Activated CD8-positive, alpha-beta T cell treated with anti-CD3 and anti-CD28 coated beads for 36 hours (primary cell): Measurements from ENCODE around the gene FN1. TPM values are rescaled to one million over a fixed set of nuclear protein-coding genes. Genes with fewer than 3 reads are reported as not detected.

Source experiments
- ATAC-seq: fragments of 200-7000 bp; cut with Tn5 transposase; one replicate; pipeline ENCODE4 v1.10.0; 2021; ENCODE audit warnings: mild to moderate bottlenecking, moderate library complexity
- CTCF ChIA-PET: fragments of 350-600 bp; sonication (Branson Sonifier 250); formaldehyde crosslinking; loops from one replicate; lab custom pipeline; 2021; ENCODE audit warnings: antibody characterized with exemption; lab: Charles Lee
- POLR2A ChIA-PET: fragments of 350-600 bp; sonication (Branson Sonifier 250); formaldehyde crosslinking; loops from one replicate; lab custom pipeline; 2021; ENCODE audit warnings: antibody characterized with exemption; lab: Charles Lee
- DNase-seq: peaks from one replicate; pipeline ENCODE4 v3.0.0-alpha.2; 2020
- H3K27ac Mint-ChIP-seq: one replicate; pipeline ENCODE4 v1.8.0; 2021; ENCODE audit warnings: mild to moderate bottlenecking, mixed read lengths
- H3K27me3 Mint-ChIP-seq: one replicate; pipeline ENCODE4 v1.8.0; 2021; ENCODE audit warnings: mixed read lengths
- H3K36me3 Mint-ChIP-seq: one replicate; pipeline ENCODE4 v1.8.0; 2021; ENCODE audit warnings: low read depth, mixed read lengths
- H3K4me1 Mint-ChIP-seq: one replicate; pipeline ENCODE4 v1.8.0; 2021; ENCODE audit warnings: low read depth, mixed read lengths
- H3K4me3 Mint-ChIP-seq: one replicate; pipeline ENCODE4 v1.8.0; 2021; ENCODE audit warnings: mild to moderate bottlenecking, moderate library complexity, mixed read lengths
- H3K9me3 Mint-ChIP-seq: one replicate; pipeline ENCODE4 v1.8.0; 2021; ENCODE audit warnings: mixed read lengths
- intact Hi-C: fragments of 100-400 bp; cut with micrococcal nuclease; formaldehyde crosslinking; loops from one replicate; pipeline ENCODE4 v1.10.0; 2022
- total RNA-seq, 2 experiments: library from RNA; stranded (reverse); gene quantifications; one replicate each; pipeline ENCODE4 v1.2.3, GENCODE V29; 2021
- TF ChIP-seq, protein P1 (sequence below): fragments of 200-600 bp; IDR thresholded peaks from one replicate; pipeline ENCODE4 v1.8.0; 2022; ENCODE audit warnings: antibody characterized with exemption, mild to moderate bottlenecking

The FN1 gene
- total RNA-seq, 2 experiments from 2014 or later: 0.11 TPM; not detected in 1

DNA sequence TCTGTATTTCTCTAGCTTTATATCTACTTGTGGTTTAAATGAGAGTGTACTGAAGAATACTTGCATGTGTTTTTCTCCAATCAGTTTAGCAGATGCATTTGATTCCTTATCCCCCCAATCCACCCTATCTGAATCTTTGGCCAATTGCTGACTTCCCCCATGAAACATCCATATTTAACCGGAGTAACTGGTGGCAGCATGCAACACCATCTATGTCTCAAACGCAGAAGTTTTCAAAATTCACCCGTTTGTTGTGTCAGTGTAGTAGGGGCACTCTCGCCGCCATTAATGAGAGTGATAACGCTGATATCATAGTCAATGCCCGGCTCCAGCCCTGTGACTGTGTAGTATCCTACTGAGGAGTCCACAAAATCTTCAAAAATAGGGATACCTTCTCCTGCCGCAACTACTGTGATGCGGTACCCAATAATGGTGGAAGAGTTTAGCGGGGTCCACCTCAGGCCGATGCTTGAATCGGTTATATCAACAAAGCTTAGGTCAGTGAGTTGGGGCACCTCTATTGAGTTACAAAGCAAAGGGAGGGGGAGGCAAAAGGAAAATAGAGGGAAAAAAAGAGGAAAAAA lies 43.1 kb downstream of the FN1 start:
- CTCF ChIA-PET: no interaction called here
- H3K27me3 Mint-ChIP-seq: peaks cover 6% of the 10 kb centered on the region
- H3K9me3 Mint-ChIP-seq: no peaks in the 10 kb centered on the region
- H3K4me3 Mint-ChIP-seq: no peak overlapping the region
- no peak for DNase-seq
- H3K27ac Mint-ChIP-seq: no peak overlapping the region
- intact Hi-C loops: no loop called here
- no peaks in the 10 kb centered on the region for H3K4me1 Mint-ChIP-seq
- ATAC-seq: no peak
- no peaks in the 10 kb centered on the region for H3K36me3 Mint-ChIP-seq
- TF ChIP-seq, protein P1, sequence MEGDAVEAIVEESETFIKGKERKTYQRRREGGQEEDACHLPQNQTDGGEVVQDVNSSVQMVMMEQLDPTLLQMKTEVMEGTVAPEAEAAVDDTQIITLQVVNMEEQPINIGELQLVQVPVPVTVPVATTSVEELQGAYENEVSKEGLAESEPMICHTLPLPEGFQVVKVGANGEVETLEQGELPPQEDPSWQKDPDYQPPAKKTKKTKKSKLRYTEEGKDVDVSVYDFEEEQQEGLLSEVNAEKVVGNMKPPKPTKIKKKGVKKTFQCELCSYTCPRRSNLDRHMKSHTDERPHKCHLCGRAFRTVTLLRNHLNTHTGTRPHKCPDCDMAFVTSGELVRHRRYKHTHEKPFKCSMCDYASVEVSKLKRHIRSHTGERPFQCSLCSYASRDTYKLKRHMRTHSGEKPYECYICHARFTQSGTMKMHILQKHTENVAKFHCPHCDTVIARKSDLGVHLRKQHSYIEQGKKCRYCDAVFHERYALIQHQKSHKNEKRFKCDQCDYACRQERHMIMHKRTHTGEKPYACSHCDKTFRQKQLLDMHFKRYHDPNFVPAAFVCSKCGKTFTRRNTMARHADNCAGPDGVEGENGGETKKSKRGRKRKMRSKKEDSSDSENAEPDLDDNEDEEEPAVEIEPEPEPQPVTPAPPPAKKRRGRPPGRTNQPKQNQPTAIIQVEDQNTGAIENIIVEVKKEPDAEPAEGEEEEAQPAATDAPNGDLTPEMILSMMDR: no peak
- POLR2A ChIA-PET: no interaction called here

DNA sequence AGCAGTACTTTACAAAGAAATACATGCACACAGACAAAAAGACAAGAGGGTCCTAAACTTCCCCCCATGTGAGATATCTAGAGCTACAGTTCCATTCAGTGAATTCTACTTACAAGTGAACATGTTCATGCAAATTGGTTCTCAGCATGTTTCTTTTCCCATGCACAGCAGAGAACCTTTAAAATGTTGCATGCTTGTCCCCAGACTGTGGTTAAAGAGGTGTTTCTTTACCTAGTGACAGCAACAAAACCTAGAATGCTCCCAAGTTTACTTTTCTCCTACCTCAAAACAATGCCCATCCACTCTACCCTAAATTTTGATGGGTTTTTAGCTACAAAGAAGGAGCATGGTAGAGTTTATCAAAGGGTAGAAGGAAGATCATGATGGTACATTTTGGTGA lies 43.7 kb downstream of the FN1 start:
- Mint-ChIP-seq H3K4me3 (no peak overlapping the region), H3K36me3 (no peaks in the 10 kb centered on the region), H3K27ac (no peak overlapping the region), H3K4me1 (no peaks in the 10 kb centered on the region), H3K27me3 (peaks cover 6% of the 10 kb centered on the region), H3K9me3 (no peaks in the 10 kb centered on the region)
- TF ChIP-seq, protein P1: no peak
- no peak for ATAC-seq
- ChIA-PET CTCF (no interaction called here), POLR2A (no interaction called here)
- intact Hi-C loops: no loop called here
- no peak for DNase-seq

DNA sequence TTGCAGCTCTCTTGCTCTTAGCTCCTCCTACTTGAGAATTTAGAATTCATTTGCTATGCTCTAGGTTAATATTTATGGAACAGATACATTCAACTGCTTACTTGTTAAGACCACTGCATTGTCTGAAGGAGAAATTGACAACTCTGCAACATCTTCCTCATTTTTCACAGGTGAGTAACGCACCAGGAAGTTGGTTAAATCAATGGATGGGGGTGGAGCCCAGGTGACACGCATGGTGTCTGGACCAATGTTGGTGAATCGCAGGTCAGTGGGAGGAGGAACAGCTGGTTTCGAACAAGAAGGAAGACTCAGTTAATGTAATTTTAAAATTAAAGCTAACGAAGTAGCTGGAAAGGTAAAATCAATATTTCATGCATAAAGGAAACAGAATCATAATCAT lies 44.3 kb downstream of the FN1 start:
- DNase-seq (no peak), ATAC-seq (no peak)
- intact Hi-C loops: no loop called here
- Mint-ChIP-seq H3K27ac (no peak overlapping the region), H3K27me3 (peaks cover 6% of the 10 kb centered on the region), H3K9me3 (no peaks in the 10 kb centered on the region), H3K4me1 (no peaks in the 10 kb centered on the region), H3K36me3 (no peaks in the 10 kb centered on the region), H3K4me3 (no peak overlapping the region)
- TF ChIP-seq, protein P1: no peak
- CTCF ChIA-PET: no interaction called here
- POLR2A ChIA-PET: no interaction called here

DNA sequence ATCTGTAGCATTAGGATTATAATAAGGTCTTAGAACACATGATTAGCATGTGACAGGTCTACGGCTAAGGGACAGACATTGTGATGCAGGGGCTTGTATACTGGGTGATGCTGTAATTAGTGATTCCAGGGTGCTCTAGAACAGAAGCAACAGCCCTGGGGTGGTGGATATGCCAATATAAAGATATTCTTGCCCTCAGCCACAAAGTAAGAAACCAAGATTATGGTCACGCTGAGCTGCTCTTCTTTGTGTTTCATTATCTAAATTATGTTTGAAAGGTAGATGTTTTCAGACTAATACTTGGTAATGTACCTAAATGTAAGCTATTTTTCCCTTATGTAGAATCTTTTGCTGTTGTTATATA lies 45.3 kb downstream of the FN1 start:
- no peak for ATAC-seq

DNA sequence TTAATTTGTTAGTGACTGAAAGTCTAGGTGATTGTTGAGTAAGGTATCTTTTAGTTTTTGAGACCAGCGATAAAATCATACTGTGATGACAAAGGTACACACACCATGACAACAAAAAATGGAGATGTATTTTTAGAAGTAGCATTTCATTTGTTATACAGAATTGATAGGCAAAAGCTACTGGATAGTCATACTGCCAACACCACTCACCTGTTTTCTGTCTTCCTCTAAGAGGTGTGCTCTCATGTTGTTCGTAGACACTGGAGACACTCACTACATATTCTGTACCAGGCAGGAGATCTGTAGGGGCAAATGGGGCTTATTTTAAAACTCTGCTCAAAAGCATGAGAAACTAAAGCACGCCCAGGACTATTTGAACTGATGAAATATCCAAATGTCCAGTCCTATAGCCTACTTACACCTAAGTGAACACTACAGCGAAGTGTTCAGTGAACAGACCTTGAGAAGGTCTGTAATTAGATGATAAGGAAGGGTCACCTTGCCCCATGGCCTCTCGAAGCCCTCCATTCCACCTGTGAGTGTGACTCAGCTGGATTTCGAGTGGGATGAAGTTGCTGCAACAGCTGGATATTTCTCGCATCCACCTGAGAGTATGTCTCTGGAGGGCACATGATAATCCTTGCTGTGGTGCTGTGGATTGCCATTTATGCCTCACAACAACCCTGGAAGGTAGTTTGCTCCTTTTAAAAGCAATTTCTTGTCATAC lies 47.7 kb downstream of the FN1 start:
- H3K9me3 Mint-ChIP-seq: no peaks in the 10 kb centered on the region
- no peaks in the 10 kb centered on the region for H3K36me3 Mint-ChIP-seq
- ChIA-PET POLR2A (no interaction called here), CTCF (no interaction called here)
- no peak overlapping the region for H3K27ac Mint-ChIP-seq
- no peaks in the 10 kb centered on the region for H3K4me1 Mint-ChIP-seq
- H3K27me3 Mint-ChIP-seq: peaks cover 3% of the 10 kb centered on the region
- TF ChIP-seq, protein P1: no peak
- no peak for ATAC-seq
- no peak overlapping the region for H3K4me3 Mint-ChIP-seq
- intact Hi-C loops: no loop called here
- no peak for DNase-seq

More for the DNA sequence above, 45.3 kb downstream of the FN1 start:
- Mint-ChIP-seq H3K9me3 (no peaks in the 10 kb centered on the region), H3K4me1 (no peaks in the 10 kb centered on the region), H3K27ac (no peak overlapping the region), H3K36me3 (no peaks in the 10 kb centered on the region), H3K27me3 (peaks cover 6% of the 10 kb centered on the region), H3K4me3 (no peak overlapping the region)
- CTCF ChIA-PET: no interaction called here
- intact Hi-C loops: no loop called here
- no peak for DNase-seq
- TF ChIP-seq, protein P1: no peak
- POLR2A ChIA-PET: interaction anchor here (1.0 kb wide), 1 partner anchor 25 kb away, joined by 3 read pairs; no protein-coding TSS in a partner anchor
